ENCODE data around the gene GKN2. TPM values are rescaled to one million over a fixed set of nuclear protein-coding genes. Genes with fewer than 3 reads are reported as not detected.

Gene GKN2
- polyA plus RNA-seq, 3 donors, result not detected

DNA sequence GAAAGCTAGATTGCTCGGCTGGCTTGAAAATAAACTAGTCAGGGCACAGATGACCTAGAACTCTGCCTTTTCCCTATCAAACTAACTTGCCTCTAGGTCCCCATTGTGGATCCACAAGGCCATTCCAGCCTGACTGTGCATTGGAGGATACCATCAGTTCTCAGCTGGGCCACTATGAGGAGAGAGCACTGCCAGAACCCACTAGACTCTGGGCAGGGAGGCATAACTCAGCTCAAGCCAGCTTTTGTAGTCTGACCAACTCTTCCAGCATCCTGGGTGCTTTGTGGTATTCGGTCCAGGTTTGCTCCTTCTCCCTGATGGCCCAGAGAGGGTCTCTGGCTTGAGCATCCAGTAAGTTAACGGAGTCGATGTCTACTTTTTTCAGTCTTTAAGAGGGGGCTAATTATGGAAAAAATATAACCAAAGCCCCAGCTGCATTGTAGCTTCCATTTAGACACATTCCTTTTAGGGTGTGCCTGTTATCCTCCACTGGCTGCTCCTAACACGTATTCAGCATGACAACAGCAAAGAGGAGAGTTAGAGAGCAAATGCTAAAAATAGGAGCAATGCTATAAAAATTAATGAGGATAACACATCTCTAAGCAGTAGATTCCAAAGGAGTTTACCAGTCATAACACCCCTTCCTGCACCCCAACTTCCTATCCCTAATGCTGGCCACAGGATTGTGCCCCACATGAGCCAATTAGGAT is 15.2 kb downstream of the GKN2 start:
- H3K4me2 ChIP-seq (replicated peaks; ENCODE audit: extremely low read depth, low read length, poor library complexity, severe bottlenecking), result no peak overlapping the region
- Mint-ChIP-seq H3K9me3 (peaks cover 0 to 3% (median 0%) of the 10 kb centered on the region in 7 donors), H3K4me3 (no peak overlapping the region), H3K27ac (no peak overlapping the region), H3K27me3 (ENCODE audit: low read depth in 3 of 3) (peaks cover 1 to 6% (median 2%) of the 10 kb centered on the region in 3 donors), H3K36me3 (no peaks in the 10 kb centered on the region), H3K4me1 (no peaks in the 10 kb centered on the region)
- H3K79me2 ChIP-seq (ENCODE audit: insufficient read depth, low read length), result no peaks in the 10 kb centered on the region
- no peak overlapping the region for H3K27ac ChIP-seq (ENCODE audit: low read depth in 1 of 2, low read length in 2 of 2)
- H3K4me3 ChIP-seq (replicated peaks in 1 of 3; ENCODE audit: low read depth in 2 of 3, low read length in 3 of 3), result no peak overlapping the region
- H3K36me3 ChIP-seq (replicated peaks in 1 of 2; ENCODE audit: control insufficient read depth in 1 of 2, insufficient read depth in 2 of 2, low read length in 2 of 2), result no peaks in the 10 kb centered on the region
- 94% methylated on average over 2 of the region's 5 CpGs for WGBS (ENCODE audit: insufficient coverage)
- intact Hi-C loops (cut with micrococcal nuclease), result no loop called here
- no peaks in the 10 kb centered on the region for H3K4me1 ChIP-seq (ENCODE audit: control insufficient read depth in 1 of 2, insufficient read depth in 2 of 2, low read length in 2 of 2)
- no peaks in the 10 kb centered on the region for H3K9me3 ChIP-seq (replicated peaks in 1 of 2; ENCODE audit: control insufficient read depth in 1 of 2, insufficient read depth in 1 of 2, low read length in 2 of 2)
- H2AFZ ChIP-seq (ENCODE audit: insufficient read depth, low read depth, low read length, poor library complexity, severe bottlenecking), result no peak overlapping the region
- H3K27me3 ChIP-seq (ENCODE audit: control insufficient read depth in 2 of 2, insufficient read depth in 2 of 2, low read length in 2 of 2), result no peaks in the 10 kb centered on the region
- DNase-seq, result no peak
- H4K20me1 ChIP-seq (ENCODE audit: insufficient read depth, low read length), result no peaks in the 10 kb centered on the region
- H3K9ac ChIP-seq (ENCODE audit: insufficient read depth, low read length, poor library complexity, severe bottlenecking), result no peak overlapping the region
- TF ChIP-seq CTCF (IDR thresholded peaks at IDR 0.05), result no peak

- peaks cover 1 to 6% (median 2%) of the 10 kb centered on the region in 3 donors for H3K27me3 Mint-ChIP-seq (ENCODE audit: low read depth in 3 of 3)
- Histone ChIP-seq H3K4me1 (ENCODE audit: control insufficient read depth in 1 of 2, insufficient read depth in 2 of 2, low read length in 2 of 2) (no peaks in the 10 kb centered on the region), H3K27ac (ENCODE audit: low read depth in 1 of 2, low read length in 2 of 2) (no peak overlapping the region), H4K20me1 (ENCODE audit: insufficient read depth, low read length) (no peaks in the 10 kb centered on the region), H2AFZ (ENCODE audit: insufficient read depth, low read depth, low read length, poor library complexity, severe bottlenecking) (no peak overlapping the region), H3K9ac (ENCODE audit: insufficient read depth, low read length, poor library complexity, severe bottlenecking) (no peak overlapping the region), H3K79me2 (ENCODE audit: insufficient read depth, low read length) (no peaks in the 10 kb centered on the region), H3K4me3 (replicated peaks in 1 of 3; ENCODE audit: low read depth in 2 of 3, low read length in 3 of 3) (no peak overlapping the region), H3K36me3 (replicated peaks in 1 of 2; ENCODE audit: control insufficient read depth in 1 of 2, insufficient read depth in 2 of 2, low read length in 2 of 2) (no peaks in the 10 kb centered on the region), H3K9me3 (replicated peaks in 1 of 2; ENCODE audit: control insufficient read depth in 1 of 2, insufficient read depth in 1 of 2, low read length in 2 of 2) (no peaks in the 10 kb centered on the region), H3K27me3 (ENCODE audit: control insufficient read depth in 2 of 2, insufficient read depth in 2 of 2, low read length in 2 of 2) (no peaks in the 10 kb centered on the region), H3K4me2 (replicated peaks; ENCODE audit: extremely low read depth, low read length, poor library complexity, severe bottlenecking) (no peak overlapping the region)
- no peaks in the 10 kb centered on the region for H3K4me1 Mint-ChIP-seq
- WGBS (ENCODE audit: insufficient coverage), result 0% methylated on average over 1 of the region's 1 CpG
- intact Hi-C loops (cut with micrococcal nuclease), result no loop called here
- TF ChIP-seq CTCF (IDR thresholded peaks at IDR 0.05), result no peak
- peaks cover 0 to 3% (median 0%) of the 10 kb centered on the region in 7 donors for H3K9me3 Mint-ChIP-seq
- H3K36me3 Mint-ChIP-seq, result no peaks in the 10 kb centered on the region
- no peak overlapping the region for H3K27ac Mint-ChIP-seq
- no peak overlapping the region for H3K4me3 Mint-ChIP-seq
- DNase-seq, result no peak
Observed at GRCh38 chr2:68936889-68937288, 15.8 kb downstream of the GKN2 start.
